GM12864 (cell line): Measurements from ENCODE around the gene PRR35.

ENCODE experiments used
- DNase-seq: peaks from one replicate; pipeline ENCODE4 v3.0.0-alpha.2; 2011; ENCODE audit warnings: low read depth
- H3K4me3 ChIP-seq: 2 replicates; pipeline ENCODE4 v1.5.1; 2011; ENCODE audit warnings: mild to moderate bottlenecking, low read depth, low read length, control low read depth
- TF ChIP-seq, protein P1 (sequence below): IDR thresholded peaks from 2 replicates; pipeline ENCODE4 v1.5.1; 2011; ENCODE audit warnings: low read depth, mild to moderate bottlenecking, moderate library complexity, low read length, control low read depth, inconsistent platforms; ENCODE audit errors: missing control alignments

The PRR35 gene

DNA sequence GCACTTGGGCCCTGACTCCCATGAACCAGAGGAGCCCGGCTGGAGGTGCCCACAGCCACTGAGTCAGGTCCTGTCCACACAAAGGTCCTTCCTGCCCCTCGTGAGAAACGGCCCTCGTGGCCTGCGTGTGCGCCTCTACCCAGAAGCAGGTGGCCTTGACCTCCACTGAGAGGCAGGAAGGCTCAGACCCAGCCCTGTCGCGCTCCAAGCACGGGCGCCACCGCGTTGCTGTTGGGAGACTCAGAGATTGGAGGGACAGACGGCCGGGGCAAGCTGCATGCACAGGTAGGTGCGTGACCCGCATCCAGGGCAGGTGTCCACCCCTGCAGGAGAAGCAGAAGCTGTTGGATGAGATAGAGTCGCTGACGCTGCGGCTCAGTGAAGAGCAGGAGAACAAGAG, 40.8 kb upstream of the PRR35 start:
- DNase-seq = no peak
- TF ChIP-seq, protein P1, sequence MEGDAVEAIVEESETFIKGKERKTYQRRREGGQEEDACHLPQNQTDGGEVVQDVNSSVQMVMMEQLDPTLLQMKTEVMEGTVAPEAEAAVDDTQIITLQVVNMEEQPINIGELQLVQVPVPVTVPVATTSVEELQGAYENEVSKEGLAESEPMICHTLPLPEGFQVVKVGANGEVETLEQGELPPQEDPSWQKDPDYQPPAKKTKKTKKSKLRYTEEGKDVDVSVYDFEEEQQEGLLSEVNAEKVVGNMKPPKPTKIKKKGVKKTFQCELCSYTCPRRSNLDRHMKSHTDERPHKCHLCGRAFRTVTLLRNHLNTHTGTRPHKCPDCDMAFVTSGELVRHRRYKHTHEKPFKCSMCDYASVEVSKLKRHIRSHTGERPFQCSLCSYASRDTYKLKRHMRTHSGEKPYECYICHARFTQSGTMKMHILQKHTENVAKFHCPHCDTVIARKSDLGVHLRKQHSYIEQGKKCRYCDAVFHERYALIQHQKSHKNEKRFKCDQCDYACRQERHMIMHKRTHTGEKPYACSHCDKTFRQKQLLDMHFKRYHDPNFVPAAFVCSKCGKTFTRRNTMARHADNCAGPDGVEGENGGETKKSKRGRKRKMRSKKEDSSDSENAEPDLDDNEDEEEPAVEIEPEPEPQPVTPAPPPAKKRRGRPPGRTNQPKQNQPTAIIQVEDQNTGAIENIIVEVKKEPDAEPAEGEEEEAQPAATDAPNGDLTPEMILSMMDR = no peak
- no peak overlapping the region for H3K4me3 ChIP-seq

DNA sequence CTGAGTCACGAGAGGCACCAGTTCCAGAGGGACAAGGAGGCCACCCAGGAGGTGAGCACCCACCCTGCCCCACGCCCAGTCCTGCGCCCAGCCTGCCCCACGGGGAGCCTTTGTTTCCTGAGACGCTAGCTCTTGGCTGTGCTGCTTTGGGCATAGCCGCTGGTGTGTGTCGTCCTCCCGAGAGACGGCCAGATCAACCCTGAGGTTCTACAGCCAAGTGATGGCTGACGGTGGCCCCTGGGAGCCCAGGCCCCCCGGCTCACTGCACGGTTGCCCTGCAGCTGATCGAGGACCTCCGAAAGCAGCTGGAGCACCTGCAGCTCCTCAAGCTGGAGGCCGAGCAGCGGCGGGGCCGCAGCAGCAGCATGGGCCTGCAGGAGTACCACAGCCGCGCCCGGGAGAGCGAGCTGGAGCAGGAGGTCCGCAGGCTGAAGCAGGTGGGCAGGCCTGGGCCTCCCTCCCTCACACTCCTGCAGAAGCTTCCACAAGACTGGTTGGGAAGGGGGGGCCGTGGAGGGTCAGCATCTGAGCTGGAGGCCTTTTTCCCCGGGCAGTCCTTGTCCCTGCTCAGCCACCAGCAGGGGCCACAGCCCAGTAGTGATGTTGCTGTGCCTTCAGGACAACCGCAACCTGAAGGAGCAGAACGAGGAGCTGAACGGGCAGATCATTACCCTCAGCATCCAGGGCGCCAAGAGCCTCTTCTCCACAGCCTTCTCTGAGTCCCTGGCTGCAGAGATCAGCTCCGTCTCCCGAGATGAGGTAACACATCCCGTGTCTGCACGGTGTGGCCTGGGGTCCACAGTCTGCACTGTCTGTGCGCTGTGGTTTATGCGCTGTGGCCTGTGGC, 40.1 kb upstream of the PRR35 start:
- no peak overlapping the region for H3K4me3 ChIP-seq
- TF ChIP-seq, protein P1 = no peak
- no peak for DNase-seq

DNA sequence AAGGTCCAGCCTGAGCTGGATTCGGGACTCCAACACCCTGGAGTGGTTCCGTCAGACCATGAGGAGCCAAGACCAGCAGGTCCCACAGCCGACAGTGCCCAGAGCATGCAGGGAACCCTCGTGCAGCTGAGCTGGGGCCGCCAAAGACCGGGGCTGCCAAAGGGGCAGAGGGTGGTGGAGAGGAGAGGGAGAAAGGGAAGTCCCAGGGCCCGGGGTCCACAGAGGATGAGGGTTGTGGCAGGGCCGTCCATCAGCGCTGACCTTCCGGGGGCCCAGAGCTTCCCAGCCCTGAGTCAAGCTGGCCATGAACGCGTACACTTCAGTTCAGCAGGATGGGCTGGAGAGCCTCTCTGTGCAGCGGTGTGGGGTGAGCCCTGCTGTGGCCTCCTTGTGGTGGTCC, 39.3 kb upstream of the PRR35 start:
- DNase-seq = no peak
- H3K4me3 ChIP-seq = no peak overlapping the region
- TF ChIP-seq, protein P1 = no peak

DNA sequence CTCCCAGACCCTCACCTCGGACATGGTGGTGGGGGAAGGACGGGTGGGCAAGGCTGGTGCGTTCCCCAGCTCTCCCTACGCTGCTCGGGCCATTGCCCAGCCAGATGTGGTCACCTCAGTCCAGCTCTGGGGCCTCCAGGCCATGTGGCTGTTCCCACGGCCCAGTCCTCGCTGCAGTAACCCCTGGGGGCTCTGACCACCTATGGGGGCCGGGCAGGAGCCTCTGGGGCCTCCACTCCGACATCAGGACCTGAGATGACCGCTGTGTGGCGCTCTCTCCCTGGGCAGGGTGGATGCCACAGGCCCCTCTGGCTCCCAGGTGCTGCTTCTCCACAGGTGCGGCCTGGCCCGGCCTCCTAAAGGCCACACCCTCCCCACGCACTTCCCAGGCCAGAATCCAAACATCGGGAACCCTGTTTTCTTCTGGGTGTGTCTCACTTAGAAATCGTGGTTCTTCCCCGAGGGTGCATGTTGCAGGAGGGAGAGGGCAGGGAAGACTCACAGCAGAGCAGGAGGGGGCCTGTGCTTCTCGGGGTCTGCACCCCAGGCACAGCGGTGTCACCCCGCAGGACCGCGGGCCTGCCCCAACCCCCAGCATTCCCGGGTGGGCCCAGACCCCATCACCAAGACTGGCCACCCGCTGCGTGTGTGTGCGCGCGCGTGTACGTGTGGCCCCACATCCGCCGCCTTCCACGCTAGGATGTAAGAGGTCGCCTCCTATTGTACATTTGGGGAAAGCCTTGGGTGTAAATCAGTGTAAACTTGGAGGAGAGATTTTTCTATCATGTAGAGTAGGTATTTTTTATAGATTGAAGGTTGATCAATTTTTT, 38.6 kb upstream of the PRR35 start:
- DNase-seq = no peak
- TF ChIP-seq, protein P1 = no peak
- no peak overlapping the region for H3K4me3 ChIP-seq

DNA sequence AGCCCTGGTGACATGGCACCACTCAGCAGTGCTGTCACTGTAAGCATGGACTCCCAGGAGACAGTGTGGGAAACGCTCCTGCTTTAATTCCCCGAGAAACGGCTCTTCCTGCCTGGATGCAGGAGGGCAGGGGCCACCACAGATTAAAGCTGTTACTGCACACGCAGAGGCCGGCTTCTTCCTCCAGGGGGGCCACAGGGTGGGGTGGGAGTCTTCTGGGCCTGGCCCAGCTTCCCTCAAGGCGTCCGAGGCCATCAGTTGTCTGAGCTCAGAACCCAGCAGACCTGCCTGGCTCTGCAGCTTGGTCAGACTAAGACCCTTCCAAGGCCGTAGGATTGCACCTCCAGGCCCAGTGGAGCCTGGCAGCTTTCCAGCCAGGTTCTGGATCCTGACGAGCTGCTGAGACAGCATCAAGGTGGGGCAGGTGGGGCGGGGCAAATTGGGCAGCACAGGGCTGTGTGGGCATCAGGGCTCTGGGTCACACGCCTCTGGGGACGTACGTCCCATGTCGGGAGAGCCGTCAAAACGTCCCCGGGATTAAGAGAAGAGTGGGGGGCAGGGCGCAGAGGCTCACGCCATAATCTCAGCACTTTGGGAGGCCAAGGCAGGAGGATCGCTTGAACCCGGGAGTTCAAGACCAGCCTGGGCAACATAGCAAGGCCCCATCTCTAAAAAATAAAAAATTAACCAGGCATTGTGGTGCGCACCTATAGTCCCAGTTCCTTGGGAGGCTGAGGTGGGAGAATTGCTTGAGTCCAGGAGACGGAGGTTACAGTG, 37.7 kb upstream of the PRR35 start:
- H3K4me3 ChIP-seq = no peak overlapping the region
- no peak for DNase-seq
- TF ChIP-seq, protein P1 = no peak

DNA sequence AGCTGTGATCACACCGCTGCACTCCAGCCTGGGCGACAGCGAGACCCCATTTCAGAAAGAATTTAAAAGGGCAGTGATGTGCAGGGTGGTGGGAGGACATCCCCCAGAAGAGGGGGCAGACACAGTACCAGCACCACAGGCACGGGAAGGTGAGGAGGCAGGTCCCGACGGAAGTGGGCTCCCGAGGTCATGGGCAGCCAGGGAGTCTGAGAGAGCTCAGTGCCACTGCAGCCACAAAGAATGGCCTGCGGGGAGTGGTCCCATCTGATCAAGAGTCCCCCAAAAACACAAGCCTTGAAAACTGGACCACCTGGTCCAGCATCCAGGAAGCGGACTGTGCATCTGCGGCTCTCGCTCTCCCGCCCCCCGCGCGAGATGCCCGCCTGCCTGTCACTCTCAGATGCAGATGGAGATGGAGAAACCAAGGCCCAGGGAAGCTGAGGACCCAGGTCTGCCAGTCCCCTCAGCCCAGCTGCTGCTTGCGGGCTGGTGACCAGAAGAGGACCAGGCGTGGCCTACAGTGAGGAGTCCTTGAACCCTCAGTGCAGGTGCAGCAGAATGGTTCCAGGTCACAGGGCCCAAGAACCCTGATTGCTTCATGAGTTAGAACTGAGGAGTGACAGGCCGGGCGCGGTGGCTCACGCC, 37.0 kb upstream of the PRR35 start:
- no peak overlapping the region for H3K4me3 ChIP-seq
- TF ChIP-seq, protein P1 = no peak
- no peak for DNase-seq
